GM21619 (cell line): ENCODE measurements around the gene MEX3D.
A peak's percentile ranks its signal among the peaks of the same experiment; 100 is the strongest.

ENCODE experiments used
- ATAC-seq: cut with Tn5 transposase; IDR thresholded peaks from one replicate; pipeline ENCODE4 v1.9.1; 2021; ENCODE audit not compliant: unreplicated experiment

The MEX3D gene

DNA sequence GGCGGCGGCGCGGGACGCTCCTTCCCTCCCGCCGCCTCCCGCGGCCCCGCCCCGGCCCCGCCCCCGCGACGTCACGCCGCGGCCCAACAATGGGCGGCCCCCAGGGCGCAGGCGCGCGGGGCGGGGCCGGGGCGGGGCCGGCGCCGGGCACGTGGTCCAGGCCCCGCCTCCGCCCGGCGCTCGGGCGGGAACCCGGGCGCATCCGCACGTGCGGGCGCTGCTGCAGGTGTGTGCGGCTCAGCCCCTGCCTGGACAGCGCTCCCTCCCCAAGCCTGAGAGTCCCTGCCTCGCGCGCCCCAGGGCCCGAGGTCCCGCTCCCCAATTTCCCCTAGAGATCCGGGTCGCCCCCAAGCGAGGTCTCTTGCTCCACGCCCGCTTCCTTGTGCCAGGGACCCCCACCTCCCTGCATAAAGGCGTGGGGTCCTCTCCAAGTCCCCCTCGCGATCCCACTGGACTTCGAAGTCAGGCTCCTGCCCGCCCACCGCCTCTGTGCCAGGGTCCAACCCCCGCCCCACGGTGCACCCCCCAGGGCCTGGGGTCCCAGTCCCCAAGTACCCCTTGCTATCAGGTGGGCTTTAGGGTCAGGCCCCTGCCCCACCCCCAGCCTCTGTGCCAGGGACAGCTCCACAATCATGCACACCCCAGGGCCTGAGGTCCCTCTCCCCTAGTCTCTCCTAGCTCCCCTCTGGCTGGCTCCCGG is at the start of gene MEX3D:
MEX3D (minus strand) TSS at position 6 of the 700 bp plus-strand sequence. CDS start 267 bp downstream, outside the sequence.
- ATAC-seq: no peak

DNA sequence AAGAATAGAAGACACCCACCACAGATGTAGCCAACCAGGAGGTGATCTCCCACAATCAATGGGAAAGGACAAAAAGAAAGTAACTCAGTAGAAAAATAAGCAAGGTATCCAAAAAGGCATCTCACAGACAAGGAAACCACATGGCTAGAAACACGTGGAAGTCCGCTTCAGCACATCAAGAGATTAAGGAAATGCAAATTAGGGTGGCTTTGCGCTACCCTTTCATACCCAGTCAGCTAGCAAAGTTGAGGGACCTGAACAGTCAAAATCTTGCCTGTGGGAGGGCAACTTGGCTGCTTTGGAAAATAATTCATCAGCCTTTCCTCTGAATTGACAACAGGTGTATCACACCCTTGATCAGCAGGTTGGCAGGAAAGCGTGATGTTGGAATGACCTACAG is 48.8 kb upstream of the MEX3D start:
- no peak for ATAC-seq

DNA sequence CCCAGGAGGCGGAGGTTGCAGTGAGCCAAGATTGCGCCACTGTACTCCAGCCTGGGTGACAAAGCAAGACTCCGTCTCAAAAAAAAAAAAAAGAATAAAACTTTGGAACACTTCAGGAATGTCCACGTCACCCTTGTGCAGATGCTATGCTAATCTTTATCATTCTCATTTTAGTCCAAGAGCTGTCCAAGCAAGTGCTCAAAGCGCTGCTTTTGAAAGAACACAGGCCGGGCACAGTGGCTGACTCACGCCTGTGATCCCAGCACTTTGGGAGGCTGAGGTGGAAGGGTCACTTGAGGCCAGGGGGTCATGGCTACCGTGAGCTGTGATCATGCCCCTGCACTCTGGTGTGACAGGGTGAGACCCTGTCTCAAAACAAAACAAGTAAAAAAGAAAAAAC is 48.3 kb upstream of the MEX3D start:
- ATAC-seq: no peak

DNA sequence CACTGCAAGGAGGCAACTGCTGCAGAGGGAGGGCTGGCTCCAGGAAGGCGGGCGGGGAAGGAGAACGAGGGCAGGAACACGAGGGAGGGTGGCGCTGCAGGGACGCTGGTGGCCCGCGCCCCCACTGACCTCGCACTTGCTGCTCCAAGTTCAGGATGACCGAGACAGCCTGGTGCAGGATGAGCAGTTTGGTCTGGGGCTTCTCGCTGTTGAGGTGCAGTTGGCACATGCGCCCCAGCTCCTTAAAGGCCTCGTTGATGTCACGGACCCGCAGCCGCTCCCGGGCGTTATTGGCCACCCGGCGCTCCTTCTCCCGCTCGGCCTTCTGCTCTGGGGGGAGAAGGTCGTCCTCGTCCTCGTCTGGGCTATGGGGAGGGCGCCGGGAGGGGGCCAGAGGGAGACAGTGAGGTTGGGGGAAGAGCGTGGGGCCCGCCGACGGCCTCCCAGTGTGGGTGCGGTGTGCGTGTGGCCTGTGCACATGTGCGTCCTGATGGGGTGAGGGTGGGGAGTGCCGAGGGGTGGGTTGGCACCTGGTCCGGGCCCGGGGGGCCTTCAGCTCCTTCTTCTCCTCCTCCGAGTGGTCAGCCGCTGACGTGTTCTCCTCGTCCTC is 47.1 kb upstream of the MEX3D start:
- no peak for ATAC-seq

DNA sequence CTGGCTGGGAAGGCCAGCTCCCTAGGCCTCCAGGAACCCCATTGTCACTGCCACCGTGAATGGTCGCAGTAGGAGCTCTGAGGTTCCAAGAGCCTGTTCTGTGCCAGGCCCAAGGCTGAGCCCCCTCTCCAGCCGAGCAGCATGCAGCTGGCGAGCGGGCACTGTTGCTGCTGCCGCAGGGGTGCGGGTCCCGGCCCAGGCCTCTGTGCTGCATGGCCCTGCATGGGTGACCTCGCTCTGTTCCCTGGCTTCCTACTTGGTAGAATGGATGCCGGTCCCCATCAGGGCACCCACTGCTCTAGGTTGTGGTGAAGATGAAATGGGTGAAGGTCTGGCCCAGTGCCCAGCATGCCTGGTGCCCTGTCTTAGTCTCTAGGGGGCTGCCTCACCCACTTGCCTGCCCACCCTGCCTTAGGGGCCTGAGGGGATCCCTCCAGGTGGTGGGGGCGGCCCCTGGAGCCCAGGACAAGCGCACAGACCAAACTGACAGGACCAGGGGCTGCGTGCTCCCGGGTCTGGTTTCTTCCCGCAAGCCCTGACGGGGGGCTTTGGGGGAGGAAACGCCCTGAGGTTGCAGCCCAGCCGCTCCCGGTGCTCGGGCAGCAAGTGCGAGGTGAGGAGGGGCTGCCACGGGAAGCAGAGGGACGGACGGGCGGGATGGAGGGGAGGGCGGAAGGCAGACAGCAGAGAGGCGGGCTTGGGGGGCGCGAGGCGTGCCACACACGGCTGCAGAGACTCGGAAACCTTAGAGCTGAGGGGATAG is 45.9 kb upstream of the MEX3D start:
- ATAC-seq: no peak

DNA sequence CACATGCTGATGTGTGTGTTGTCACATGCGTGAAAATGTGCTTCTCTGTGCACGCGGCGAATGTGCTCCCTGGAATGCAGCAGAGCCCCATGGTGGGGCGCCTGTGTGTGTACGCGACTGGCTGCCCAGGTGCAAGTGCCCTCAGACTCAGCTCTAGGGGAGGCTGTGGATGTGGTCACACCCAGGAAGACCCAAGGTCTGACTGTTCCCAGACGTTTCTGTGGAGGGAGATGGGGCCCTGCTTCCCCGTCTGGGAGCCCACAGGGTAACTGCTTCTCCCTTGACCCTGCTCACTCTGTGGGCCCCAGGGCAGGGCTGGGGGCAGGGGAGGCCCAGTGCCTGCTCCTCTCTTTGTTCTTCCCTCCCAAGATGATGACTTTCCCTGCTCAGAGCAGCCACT is 45.0 kb upstream of the MEX3D start:
- ATAC-seq: no peak

DNA sequence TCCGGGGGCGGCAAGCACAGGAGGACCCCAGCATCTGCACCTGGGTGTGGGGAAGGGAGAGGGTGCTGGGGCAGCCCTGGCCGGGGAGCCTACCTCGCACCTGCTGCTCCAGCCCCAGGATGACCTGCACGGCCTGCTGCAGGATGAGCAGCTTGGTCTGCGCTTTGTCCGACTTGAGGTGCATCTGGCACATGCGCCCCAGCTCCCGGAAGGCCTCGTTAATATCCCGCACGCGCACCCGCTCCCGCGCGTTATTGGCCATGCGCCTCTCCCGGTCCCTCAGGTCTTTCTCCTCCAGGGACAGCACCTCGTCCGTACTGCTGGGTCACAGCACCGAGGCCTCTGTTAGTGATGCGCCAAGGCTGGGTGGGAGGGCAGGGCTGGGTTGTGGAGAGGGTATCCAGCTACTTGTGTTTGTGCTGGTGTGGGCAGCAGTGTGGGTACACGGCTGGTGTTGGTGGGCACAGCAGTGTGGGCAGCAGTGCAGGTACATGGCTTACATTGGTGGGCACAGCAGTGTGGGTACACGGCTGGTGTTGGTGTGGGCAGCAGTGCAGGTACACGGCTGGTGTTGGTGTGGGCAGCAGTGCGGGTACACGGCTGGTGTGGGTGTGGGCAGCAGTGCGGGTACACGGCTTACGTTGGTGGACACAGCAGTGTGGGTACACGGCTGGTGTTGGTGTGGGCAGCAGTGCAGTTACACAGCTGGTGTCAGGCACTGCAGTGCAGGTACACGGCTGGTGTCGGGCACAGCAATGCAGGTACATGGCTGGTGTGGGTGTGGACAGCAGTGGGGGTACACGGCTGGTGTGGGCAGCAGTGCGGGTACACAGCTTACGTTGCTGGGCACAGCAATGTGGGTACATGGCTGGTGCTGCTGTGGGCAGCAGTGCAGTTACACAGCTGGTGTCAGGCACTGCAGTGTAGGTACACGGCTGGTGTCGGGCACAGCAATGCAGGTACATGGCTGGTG is 44.3 kb upstream of the MEX3D start:
- no peak for ATAC-seq

DNA sequence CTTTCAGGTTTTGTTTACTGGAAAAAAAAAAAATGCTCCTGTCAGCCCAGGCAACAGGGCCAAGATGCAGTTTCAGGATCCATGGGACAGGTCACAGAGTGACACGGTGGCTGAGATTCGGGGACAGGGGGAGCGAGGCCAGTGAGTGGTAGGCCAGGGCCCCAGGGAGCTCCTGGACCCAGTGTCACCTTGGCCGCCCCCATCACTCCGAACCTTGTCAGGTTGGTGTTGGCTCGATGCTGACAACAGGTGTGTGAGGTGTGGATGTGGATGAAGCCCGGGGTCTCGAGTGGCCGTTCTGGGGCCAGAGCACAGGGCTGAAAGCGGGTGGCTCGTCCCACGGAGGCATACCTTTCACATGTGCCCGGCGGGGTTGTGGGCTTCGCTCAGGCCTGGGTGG is 43.2 kb upstream of the MEX3D start:
- ATAC-seq: no peak

DNA sequence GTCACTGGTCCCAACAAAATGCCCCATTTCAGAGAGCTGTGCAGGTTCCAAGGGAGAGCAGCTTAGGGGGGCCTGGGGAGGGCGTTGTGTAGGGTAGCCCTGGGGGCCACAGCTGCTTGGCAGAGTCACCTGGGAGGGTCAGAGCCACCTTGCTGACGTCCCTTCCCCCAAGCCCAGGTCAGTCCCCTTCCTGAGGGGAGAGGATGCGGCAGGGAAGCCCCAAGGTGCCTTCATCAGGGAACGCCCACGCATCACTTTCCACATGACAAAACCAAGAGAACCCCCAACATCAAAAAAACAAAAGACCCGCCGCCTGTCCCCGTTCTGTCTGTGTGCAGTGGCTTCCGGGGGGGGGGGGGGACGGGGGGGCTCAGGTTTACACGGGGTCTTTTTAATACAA is 42.5 kb upstream of the MEX3D start:
- ATAC-seq: no peak

DNA sequence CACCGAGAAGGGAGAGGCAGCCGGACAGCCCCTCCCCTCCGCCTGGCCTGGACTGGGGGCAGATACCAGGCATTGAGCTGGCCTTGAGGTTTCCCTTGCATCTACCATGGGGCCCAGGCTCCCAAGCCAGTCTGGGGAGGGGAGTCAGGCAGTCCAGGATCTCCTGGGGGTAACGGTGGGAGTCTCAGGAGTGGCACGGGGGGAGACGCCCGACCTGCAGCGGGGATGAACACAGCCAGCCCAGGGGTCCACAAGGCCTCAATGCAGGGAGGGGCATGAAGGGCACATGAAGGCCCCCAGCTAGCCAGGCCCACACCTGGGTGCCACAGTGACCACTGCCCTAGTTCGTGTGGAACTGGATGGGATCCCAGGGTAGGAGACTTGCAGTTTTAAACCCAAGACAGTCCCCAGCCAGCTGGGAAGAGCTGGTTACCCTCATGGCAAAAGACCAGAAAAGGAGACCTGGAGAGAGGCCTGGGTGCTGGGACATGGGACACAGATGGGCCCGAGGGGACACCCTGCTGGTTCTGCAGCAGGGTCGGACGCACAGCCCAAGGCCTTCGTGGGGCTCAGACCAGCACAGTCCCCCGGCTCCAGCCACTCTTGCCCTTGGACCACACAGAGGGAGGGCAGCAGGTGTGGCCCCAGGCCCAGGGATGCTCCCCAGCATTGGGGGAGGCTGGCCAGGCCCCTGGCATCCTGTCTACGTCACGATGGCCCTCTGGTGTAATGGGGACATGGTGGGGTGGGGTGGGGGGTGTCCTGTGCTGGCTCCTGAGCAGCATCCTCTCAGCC is 41.8 kb upstream of the MEX3D start:
- no peak for ATAC-seq

DNA sequence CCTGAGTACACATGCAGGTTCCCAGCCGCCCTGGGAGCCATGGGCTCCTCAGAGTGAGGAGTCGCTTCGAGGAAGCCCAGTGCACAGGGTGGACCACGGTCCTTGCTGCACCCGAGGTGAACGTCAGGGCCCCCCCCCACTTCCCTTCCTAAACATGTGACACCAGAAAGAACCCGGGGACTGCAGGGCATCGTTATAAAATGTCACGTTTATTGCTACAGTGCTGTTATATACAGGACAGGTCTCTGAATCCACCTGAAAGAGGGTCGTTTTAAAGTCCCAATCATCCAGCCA is 40.9 kb upstream of the MEX3D start:
- ATAC-seq: no peak

DNA sequence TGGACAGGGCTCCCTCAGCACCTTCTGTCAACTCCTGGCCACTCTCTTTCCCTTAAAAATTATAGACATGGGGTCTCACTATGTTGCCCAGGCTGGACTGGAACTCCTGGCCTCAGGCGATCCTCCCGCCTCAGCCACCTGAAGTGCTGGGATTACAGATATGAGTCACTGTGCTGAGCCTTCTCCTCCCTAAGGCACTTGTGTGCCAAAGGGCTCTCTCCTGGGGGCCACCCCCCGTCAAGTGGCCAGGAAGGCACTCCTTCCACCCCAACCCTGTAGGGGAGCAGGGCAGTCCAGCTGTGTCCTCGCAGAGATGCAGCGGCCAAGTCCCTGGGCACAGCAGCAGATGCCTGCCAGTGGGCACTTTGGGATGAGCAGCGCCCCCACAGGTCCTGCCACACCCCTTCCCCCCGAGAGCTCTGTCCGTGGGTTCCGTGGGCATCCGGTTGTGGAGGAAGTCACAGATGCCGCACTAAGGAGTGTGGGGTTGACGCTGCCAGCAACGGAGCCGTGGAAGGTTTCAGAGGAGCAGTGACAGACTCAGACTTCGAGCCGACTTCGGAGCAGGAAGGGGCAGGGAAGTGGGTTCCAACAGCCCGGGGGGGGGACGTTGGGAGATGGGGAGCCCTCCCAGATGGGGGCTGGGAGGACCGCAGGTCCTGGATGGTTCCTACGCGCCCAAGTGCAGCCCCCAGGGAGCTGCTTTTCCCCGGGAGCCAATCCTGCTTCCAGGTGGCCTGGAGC is 40.4 kb upstream of the MEX3D start:
- no peak for ATAC-seq

DNA sequence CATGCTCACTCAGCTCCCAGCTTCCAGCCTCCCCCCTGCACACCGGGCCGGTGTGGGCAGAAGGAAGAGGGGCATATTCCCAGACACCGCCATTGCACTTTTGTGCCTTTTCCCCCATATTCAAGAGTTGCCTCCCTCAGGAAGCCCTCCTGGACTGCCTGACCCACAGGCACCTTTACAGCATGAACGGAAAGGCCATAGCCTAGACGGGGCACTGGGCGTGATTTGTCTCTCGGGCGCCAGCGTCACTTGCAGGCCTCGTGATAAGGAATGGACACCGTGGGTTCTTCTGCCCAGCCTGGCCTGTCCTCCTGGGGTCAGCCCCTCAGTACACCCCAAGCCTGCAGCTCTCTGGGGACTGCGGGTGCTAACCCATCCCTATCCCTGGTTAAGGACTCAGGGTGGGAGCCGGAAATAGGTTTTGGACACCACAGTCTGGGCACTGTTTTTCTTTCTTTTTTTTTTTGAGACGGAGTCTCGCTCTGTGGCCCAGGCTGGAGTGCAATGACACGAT is 38.1 kb upstream of the MEX3D start:
- no peak for ATAC-seq

DNA sequence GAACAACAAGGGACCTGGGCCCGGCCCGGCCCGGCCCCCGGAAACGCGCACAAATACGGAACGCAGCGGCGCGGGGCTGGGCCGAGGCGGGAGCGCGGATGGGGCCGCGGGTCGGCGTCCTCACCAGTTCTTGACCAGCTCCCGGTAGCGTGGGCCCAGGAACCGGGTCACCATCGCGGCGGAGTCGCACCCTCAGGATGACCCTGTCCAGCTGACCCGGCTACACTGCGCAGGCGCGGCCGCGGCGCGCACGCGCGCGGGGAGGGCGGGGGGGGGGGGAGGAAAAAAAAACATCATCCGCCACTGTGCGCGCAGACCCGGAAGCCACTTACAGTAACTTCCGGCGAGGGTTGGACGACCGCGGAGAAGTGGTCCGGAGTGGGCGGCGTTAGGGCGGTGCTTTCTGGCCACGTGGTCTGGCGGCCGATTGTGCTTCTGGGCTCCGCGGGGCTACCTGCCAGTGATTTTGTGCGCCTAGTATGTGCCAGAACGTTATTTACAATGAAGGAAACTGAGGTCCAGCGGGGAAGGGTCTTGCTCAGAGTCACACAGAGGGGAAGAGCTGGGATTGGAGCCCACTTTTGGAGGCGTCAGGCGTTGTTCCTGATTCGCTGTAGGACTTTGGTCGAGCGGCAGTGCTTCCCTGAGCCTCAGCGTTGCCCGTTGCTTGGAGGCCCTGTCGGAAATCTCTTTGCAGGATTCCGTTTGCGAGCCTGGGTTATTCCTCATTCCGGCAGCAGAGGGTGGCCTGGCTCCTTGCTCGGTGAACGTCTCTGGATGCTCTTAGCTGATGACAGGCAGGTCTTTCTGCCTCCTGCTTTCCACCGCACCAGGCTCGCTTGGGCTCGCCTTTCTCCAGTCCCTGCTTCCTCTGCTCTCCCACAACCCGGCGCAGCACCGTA is 37.4 kb upstream of the MEX3D start, which contains the start of gene UQCR11:
UQCR11 (minus strand) TSS at position 227 of the 902 bp plus-strand sequence; CDS start at position 174, 53 bp downstream.
- ATAC-seq: peak; percentile 78

DNA sequence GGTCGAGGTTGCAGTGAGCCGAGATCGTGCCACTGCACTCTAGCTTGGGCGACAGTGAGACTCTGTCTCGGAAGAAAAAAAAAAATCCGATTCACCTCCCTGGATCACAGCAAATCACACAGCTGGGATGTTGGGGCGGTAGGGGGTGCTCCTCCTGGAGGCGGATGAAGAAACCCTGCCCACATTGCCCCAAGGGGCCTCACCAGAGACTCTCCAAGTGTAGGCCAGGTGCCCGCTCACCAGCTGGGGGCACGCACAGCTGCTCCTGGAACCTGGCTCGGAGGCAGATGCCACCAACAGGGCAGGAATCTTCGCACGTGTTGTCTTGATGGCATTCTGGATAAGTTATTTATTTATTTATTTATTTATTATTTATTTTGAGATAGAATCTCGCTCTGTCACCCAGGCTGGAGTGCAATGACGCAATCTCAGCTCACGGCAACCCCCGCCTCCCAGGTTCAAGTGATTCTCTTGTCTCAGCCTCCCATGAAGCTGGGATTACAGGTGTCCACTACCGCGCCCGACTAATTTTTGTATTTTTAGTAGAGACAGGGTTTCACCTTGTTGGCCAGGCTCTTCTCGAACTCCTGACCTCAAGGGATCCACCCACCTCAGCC is 34.1 kb upstream of the MEX3D start:
- no peak for ATAC-seq

DNA sequence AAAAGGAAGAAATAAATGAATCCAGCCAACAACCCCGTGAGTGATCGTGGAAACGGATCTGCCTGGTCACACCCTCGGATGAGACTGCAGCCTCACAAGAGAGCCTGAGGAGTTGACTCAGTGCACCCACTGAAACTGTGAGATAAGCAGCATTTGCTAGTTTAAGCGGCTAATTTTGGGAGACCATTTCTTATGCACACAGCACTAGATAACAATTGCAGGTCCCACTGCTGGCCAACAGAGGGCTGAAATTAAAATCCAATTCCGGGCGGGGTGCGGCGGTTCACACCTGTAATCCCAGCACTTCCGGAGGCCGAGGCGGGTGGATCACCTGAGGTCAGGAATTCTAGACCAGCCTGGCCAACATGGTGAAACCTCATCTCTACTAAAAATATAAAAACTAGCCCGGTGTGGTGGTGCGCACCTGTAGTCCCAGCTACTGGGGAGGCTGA is 33.5 kb upstream of the MEX3D start:
- ATAC-seq: no peak

DNA sequence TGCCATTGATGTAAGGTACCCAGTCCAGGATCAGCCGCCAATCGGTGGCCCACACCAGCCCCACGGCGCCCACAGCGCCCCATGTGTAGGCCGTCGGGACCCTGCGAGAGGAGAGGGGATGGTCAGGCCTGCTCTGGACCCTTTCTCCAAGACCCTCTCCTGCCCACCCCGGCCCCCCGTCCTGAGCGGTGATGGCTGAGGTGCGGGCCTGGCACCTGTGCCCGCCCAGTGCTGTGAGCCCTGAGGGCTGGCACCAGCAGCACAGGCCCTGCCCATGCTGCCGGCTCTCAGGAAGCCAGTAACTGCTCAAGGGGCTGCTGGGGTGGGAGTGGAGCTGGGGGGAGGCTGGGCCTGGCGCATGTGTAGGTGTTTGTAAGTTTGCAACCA is 31.3 kb upstream of the MEX3D start:
- no peak for ATAC-seq
